Sciatic nerve (tissue), 2 donors: ENCODE results near the gene SLAIN2. TPM values are rescaled to one million over a fixed set of nuclear protein-coding genes. Genes with fewer than 3 reads are reported as not detected.

Source experiments
- ATAC-seq: fragments of 200-7000 bp; cut with Tn5 transposase; one replicate; pipeline ENCODE4 v1.9.1; 2020; ENCODE audit warnings: mild to moderate bottlenecking, moderate library complexity
- DNase-seq: peaks from one replicate; pipeline ENCODE4 v3.0.0-alpha.2; 2020; ENCODE audit warnings: low spot score
- intact Hi-C: fragments of 100-400 bp; cut with DNase I; formaldehyde crosslinking; loops from one replicate; pipeline ENCODE4 v1.14.2; 2022
- total RNA-seq: library from RNA; stranded (reverse); fragmentation: NEBNext Ultra II Directional; extraction: Animal tissue kit (Norgen Biotek cat#: 25700); gene quantifications from one replicate; pipeline ENCODE4 v1.2.1, GENCODE V29; 2021
- donor health status: DM: no; HTN: no; CAD: no.
- donor health status: DM: no; HTN: no; CAD: no.

The SLAIN2 gene
- total RNA-seq, 1 donor from 2014 or later, result 103 TPM

GRCh38 chr4:48361012-48361400, 19.7 kb downstream of the SLAIN2 start:
- no peak for ATAC-seq
- DNase-seq, result no peak
- intact Hi-C loops, result no loop called here

- intact Hi-C loops, result loop anchor here (1.0 kb wide), 1 partner anchor 19 kb away; no protein-coding TSS in a partner anchor
- no peak for ATAC-seq
- DNase-seq, result no peak
These were observed 25.3 kb downstream of the SLAIN2 start for GRCh38 chr4:48366611-48367010.

DNA sequence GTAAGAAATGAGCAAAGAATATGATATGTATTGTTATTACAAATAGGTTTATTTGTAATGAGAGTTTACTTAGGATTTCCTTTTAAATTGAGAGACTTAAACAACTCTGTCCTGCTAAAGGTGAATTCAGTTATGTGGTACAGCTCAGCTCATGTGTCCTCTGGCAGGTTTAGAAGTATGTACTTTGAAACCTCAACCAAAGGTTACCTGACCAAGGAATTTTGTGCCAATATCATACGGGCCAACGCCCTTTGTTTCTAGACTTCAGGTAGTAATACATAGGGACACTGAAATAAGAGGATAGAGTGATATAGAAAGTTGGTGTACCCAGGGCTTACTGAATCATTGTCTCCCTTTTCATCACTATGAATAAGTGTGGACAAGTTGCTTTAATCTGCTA, 25.7 kb downstream of the SLAIN2 start:
- ATAC-seq (no peak), DNase-seq (no peak)
- intact Hi-C loops, result loop anchor here (1.0 kb wide), 1 partner anchor 20 kb away; no protein-coding TSS in a partner anchor

- intact Hi-C loops, result no loop called here
- ATAC-seq (no peak), DNase-seq (no peak)
These were observed 27.1 kb downstream of the SLAIN2 start for GRCh38 chr4:48368389-48368788.

DNA sequence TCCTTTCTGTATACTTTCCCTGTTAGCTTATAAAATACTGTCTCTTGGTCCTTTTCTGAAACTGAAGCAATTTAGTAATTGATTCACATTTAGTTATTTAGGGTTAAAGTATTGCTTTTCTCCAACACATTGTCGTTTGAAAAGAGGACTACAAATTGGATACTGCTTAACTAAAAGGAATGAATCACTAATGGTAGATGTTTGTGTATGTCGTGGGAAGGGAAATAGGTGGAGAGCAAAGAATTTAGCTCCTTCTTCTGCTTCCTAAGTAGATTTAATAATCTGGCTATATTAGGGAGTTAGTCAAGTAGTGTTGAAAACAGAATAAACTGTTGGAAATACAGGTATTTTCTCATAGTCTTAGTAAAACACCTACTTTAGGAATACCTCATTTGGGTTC, 27.9 kb downstream of the SLAIN2 start:
- intact Hi-C loops, result no loop called here

DNA sequence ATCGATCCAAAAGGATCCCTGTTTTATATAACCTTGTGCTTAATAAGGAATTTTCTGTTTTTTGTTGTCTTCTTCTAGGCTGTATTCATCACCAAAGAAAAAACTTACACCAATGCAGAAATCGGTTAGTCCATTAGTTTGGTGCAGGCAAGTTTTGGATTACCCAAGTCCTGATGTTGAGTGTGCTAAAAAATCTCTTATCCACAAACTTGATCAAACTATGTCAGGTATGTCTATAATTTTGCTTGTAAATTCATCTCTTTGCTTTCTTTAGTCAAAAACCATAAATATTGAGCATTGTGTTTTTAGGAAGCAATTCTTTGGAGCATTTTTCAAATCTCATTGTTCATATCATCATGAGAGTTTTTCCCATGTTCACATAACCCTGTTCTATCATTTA, 28.4 kb downstream of the SLAIN2 start:
- intact Hi-C loops, result no loop called here
- DNase-seq, result no peak
- no peak for ATAC-seq

More for the DNA sequence above, 27.9 kb downstream of the SLAIN2 start:
- no peak for DNase-seq
- no peak for ATAC-seq

DNA sequence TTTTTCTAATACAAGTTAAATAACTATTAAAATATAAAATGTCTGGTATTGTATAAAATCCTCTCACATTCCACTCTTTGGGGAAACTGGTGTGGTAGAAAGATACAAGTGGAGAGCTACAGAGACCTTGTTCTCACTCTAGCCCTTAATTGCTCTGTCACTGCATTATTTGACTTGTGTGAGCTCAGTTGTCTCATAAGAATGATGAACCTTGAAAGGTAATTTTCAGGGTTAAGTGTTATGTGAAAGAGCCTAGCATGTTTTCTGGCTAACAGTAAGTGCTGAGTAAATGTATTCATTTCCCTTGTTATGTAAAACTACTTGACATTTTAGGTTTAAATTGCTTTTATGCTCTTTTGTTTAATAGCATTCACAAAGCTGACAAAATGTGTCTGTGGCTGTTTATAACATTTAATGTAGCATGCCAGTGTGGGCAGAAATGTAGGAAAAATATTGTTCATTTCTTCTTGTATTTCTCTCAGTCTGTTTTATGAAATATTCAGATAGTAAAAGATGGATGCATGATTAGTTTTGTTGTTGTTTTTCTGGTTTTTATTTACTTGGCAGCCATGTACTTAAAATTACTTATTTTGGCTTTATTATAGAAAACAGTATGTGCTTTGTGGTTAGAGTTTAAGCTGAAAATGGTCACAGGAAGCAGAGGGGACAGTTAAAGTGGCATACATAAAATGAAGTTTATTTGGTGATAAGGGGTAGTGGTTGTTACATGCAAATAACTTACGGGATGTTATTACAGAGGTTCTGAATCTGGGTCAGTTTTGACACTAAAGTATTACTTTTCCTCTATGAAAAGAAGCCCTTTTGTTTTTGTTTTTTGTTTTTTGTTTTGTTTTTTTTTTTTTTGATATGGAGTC, 29.2 kb downstream of the SLAIN2 start:
- intact Hi-C loops, result no loop called here

GRCh38 chr4:48372272-48372671, 30.9 kb downstream of the SLAIN2 start:
- ATAC-seq (no peak), DNase-seq (no peak)
- intact Hi-C loops, result no loop called here

More for the DNA sequence above, 29.2 kb downstream of the SLAIN2 start:
- DNase-seq, result no peak
- no peak for ATAC-seq

DNA sequence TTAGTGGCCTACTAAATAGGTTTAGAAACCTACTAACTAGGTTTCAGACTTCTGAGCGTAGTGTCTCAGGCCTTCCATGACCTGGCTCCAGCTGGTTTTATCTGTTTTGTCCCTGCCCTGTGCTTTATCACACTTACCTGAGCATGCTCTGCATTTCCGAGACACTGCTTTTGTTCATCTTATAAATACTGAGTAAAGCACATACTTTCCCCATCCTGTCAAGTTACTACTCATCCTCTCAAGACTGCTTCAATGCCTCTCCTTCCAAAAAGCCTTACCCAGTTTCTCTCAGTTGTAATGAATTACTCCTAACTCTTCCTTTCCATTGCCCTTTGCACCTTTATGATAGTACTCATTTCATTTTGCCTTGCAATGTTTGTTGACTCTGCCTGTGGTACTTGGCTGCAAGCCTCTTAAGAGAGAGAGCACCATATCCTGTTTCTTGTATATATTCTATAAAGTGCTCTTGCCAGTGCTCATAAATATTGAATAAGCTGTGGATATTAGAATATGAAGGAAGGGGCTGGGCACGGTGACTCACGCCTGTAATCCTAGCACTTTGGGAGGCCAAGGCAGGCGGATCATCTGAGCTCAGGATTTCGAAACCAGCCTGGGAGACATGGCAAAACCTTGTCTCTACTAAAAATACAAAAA, 34.4 kb downstream of the SLAIN2 start:
- intact Hi-C loops, result no loop called here
- DNase-seq, result no peak
- ATAC-seq, result no peak

DNA sequence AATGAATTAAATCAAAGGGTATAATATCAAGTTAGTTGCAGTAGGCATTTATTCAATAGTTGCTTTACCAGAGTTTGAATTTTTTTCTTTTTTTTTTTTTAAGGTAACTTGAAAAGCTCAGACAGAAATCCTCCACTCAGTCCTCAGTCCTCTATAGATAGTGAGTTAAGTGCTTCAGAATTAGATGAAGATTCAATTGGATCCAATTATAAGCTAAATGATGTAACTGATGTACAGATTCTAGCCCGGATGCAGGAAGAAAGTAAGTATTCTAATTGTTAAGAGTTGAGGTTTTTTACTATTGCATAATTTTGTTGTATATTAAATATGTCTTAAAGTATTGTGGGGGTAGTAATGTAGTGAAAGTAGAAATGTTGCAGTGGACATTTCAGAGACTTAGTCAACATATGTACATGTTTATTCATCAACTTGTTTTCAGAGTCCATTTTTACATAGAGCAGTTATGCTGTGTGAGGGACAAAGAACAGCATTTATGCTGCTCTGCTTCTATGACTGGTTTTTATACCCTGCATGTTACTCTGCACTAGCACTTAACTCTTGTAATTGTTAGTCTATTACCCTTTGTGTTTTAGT, 38.4 kb downstream of the SLAIN2 start:
- intact Hi-C loops, result no loop called here
- ATAC-seq, result no peak
- DNase-seq, result no peak

DNA sequence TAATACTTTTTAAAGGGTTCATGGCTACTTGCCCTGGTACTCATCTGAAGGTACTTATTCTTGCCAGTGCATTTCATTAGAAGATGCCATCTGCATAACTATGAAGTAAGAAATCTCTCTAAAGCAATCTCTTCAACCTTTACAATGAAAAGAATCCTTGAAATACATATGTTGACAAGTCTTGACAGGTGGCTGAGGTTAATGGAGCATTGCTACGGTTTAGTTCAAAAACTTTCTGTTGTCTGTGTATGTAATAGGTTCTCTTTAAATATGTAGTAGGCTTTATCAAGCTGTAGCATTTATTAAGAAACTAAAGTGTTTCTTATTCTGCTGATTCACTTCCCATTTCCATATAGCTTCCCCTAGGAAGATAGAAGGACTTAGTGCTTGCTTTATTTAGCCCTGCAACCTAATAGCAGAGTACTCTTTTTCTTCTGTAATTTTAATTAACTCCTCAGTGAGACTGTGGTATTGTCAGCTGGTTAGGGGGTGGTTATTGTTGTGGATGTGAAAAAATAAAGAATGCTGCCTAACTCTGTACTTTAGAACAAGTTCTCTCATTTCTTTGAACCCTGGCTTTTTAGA, 39.3 kb downstream of the SLAIN2 start:
- intact Hi-C loops, result no loop called here
- DNase-seq, result no peak
- no peak for ATAC-seq

DNA sequence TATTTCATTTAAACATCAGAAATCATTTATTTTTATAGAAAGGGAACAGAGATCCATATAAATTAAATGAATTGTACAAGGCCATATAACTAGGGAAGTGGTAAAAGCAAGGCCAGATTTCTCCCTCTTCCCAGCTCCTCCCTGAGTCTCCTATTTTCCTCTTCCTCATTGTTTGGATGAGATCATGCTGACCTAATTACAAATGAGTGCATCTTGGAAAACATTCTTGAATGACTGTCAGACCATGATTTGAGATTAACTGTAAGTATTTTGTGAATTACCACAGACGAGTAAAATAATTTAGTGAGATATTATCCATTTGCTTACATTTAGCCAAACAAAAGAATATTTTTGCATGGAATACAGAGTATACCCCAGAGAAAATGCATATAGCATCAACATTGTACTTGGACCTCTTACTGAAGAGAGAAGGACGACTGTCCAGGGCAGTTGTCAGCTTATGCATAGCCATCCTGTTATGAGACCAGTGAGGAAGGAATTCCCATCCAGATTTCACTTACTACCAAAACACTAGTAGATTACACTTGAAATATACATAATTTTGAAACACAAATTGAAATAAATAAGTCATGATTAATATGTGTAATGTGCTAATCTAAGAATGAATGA, 47.3 kb downstream of the SLAIN2 start:
- ATAC-seq (no peak), DNase-seq (no peak)
- intact Hi-C loops, result no loop called here

DNA sequence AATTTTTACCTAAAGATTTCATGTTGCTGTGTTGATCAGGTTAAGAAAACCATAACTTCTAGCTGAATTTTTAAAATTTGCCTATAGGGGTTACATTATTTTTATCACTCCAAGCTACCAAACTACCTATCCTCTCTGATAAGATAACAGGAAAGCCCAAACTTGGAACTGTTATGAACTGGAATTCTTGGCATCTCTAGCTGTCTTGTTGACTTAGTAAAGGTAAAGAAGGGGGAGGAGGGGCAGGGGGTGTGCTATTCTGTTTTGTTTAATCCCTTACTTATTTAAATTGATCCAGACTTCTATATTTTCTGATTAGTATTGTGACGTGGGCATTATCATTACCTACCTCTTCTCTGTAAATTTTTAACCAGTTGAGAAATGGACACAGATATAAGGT, 54.7 kb downstream of the SLAIN2 start:
- DNase-seq (no peak), ATAC-seq (no peak)
- intact Hi-C loops, result loop anchor here (10.0 kb wide), 1 partner anchor 1381 kb away; no protein-coding TSS in a partner anchor

DNA sequence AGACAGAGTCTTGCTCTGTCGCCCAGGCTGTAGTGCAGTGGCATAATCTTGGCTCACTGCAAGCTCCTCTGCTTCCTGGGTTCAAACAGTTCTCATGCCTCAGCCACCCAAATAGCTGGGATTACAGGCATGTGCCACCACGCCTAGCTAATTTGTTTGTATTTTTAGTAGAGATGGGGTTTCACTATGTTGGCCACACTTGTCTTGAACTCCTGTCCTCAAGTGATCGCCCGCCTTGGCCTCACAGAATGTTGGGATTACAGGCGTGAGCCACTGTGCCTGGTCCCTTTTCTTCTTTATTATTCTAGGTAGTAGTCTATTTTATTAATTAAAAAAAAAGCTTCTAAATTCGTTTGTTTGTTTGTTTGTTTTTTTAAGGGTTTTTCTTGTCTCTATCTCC, 59.1 kb downstream of the SLAIN2 start:
- no peak for DNase-seq
- no peak for ATAC-seq
- intact Hi-C loops, result no loop called here

- no peak for ATAC-seq
- no peak for DNase-seq
- intact Hi-C loops, result no loop called here
These were observed 62.0 kb downstream of the SLAIN2 start for GRCh38 chr4:48403358-48403757.

- DNase-seq (no peak), ATAC-seq (no peak)
- intact Hi-C loops, result no loop called here
These were observed 62.5 kb downstream of the SLAIN2 start for GRCh38 chr4:48403779-48404178.

- DNase-seq, result no peak
- intact Hi-C loops, result no loop called here
These were observed 64.6 kb downstream of the SLAIN2 start for GRCh38 chr4:48405924-48406323.

DNA sequence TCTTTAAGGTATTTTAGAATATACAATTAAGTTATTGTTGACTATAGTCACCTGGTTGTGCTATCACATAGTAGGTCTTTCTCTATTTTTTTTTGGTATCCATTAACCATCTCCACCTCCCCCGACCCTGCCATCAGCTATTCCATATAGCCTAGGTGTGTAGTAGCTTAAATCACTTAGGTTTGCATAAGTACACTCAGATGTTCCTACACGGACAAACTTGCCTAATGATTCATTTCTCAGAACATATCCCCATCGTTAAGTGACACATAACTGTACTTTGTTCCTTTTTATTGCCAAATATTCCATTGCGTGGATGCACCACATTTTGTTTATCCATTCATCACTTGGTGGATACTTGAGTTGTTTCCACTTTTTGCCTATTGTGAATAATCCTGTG, 67.9 kb downstream of the SLAIN2 start:
- no peak for DNase-seq

More at GRCh38 chr4:48405924-48406323, 64.6 kb downstream of the SLAIN2 start:
- ATAC-seq, result no peak

DNA sequence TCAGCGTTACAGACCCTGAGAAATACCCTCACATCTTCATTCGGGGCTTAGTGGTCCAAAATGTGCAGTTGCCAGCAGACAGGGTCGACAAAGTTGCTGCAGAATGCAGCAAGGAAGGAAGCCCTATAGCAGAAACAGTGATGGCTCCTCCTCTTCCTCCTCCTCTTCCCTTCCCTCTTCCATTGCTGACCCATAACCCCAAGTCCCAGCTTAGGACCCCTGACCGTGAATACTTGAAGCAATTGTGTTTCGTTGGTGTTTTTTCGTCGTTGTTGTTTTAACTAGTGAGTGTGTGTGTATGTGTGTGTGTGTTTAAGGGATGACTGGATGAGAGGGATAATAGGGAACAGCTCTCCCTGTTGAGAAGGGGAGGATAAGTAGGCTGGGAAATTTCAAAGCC, 69.5 kb downstream of the SLAIN2 start:
- intact Hi-C loops, result no loop called here
- ATAC-seq (no peak), DNase-seq (no peak)

More for the DNA sequence above, 67.9 kb downstream of the SLAIN2 start:
- intact Hi-C loops, result no loop called here
- ATAC-seq, result no peak
